Measurements from ENCODE around the gene MYCT1. TPM values are rescaled to one million over a fixed set of nuclear protein-coding genes. Genes with fewer than 3 reads are reported as not detected.

The MYCT1 gene, protein sequence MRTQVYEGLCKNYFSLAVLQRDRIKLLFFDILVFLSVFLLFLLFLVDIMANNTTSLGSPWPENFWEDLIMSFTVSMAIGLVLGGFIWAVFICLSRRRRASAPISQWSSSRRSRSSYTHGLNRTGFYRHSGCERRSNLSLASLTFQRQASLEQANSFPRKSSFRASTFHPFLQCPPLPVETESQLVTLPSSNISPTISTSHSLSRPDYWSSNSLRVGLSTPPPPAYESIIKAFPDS
- total RNA-seq, result 1 to 10 TPM; 2.3 to 6.2 (median 3.8) TPM
- long read RNA-seq, donor 1, partial matches to known transcripts, result 0 of 2 reads
- long read RNA-seq, donor 1, other reads (novel, unspliced or antisense), result 0 of 2 reads
- long read RNA-seq, donor 2, partial matches to known transcripts, result 0 of 5 reads
- long read RNA-seq, donor 2, other reads (novel, unspliced or antisense), result 1 of 5 reads

DNA sequence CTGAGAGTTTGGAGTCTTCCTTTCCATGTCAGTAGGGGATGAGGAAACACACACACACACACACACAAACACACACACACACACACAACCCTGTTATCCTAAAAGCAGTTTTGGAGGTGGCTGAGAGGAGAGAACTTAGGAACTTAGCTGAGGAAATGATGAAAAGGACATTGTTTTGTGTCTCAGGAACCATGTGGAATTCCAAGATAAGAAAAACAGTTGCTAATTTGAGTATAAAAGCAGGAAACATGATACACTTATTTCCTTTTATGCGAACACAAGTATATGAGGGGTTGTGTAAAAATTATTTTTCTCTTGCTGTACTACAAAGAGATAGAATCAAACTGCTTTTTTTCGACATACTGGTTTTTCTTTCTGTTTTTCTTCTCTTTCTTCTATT, at the start of gene MYCT1:
Gene MYCT1 (plus strand): TSS at position 264 of the 400 bp plus-strand sequence. CDS start 6 bp downstream, at position 270.
- no peak for DNase-seq
- intact Hi-C loops (cut with DNase I, micrococcal nuclease), result no loop called here
- Histone ChIP-seq H3K9me3 (no peaks in the 10 kb centered on the region), H3K4me1 (ENCODE audit: low read depth) (no peaks in the 10 kb centered on the region), H3K36me3 (ENCODE audit: low read depth) (no peaks in the 10 kb centered on the region), H3K4me3 (no peak within 1 kb of the TSS)
- ATAC-seq, result no peak
- TF ChIP-seq, protein P1, sequence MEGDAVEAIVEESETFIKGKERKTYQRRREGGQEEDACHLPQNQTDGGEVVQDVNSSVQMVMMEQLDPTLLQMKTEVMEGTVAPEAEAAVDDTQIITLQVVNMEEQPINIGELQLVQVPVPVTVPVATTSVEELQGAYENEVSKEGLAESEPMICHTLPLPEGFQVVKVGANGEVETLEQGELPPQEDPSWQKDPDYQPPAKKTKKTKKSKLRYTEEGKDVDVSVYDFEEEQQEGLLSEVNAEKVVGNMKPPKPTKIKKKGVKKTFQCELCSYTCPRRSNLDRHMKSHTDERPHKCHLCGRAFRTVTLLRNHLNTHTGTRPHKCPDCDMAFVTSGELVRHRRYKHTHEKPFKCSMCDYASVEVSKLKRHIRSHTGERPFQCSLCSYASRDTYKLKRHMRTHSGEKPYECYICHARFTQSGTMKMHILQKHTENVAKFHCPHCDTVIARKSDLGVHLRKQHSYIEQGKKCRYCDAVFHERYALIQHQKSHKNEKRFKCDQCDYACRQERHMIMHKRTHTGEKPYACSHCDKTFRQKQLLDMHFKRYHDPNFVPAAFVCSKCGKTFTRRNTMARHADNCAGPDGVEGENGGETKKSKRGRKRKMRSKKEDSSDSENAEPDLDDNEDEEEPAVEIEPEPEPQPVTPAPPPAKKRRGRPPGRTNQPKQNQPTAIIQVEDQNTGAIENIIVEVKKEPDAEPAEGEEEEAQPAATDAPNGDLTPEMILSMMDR (IDR thresholded peaks at IDR 0.05), result no peak

DNA sequence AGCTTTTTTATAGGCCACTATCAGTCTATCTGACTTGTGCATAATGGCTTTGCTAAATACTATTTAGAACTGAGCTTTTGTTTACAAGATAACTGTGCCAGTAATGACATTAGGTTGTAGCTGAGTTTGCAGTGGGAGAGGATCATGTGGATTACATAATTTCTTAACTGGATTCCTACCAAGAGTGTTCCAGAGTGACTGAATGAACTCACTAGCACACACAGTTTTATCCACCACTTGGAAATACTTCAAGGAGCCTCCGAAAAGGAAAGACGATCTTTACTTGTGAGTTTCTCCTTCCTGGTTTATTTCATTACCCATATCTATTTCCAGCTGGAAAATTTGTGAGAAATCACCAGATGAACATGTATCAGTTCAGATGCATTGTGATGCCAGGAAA, 49.6 kb upstream of the MYCT1 start:
- TF ChIP-seq, protein P1 (IDR thresholded peaks at IDR 0.05), result no peak
- no peaks in the 10 kb centered on the region for H3K9me3 ChIP-seq
- intact Hi-C loops (cut with DNase I, micrococcal nuclease), result loop anchor here in 1 of 2 donors (10.0 kb wide), 1 partner anchor 93 kb away; no protein-coding TSS in a partner anchor
- H3K36me3 ChIP-seq (ENCODE audit: low read depth), result no peaks in the 10 kb centered on the region
- DNase-seq (no peak), ATAC-seq (no peak)
- H3K4me3 ChIP-seq, result no peak overlapping the region
- no peaks in the 10 kb centered on the region for H3K4me1 ChIP-seq (ENCODE audit: low read depth)

DNA sequence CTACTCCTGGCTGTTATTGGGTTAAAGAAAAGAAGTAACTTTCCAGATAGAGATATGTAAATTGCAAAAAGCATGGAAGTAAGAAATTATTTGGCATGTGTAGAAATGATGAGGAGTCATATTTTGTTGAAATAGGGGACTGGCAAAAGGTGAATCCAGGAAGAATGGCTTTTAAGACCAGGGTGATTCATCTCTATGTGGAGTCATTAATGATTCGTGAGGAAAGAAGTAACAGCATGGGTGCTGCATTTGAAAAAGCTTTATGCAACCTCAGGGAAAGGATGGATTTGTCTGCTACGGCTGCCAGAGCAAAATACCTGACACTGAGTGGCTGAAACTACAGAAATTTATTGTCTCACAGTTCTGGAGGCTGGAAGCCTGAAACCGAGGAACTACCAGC, 45.7 kb upstream of the MYCT1 start:
- Histone ChIP-seq H3K4me3 (no peak overlapping the region), H3K9me3 (no peaks in the 10 kb centered on the region), H3K36me3 (ENCODE audit: low read depth) (no peaks in the 10 kb centered on the region), H3K4me1 (ENCODE audit: low read depth) (no peaks in the 10 kb centered on the region)
- TF ChIP-seq, protein P1 (IDR thresholded peaks at IDR 0.05), result no peak
- ATAC-seq, result no peak
- intact Hi-C loops (cut with DNase I, micrococcal nuclease), result no loop called here
- DNase-seq, result no peak

- Histone ChIP-seq H3K36me3 (ENCODE audit: low read depth) (no peaks in the 10 kb centered on the region), H3K4me1 (ENCODE audit: low read depth) (no peaks in the 10 kb centered on the region), H3K4me3 (no peak overlapping the region), H3K9me3 (no peaks in the 10 kb centered on the region)
- TF ChIP-seq, protein P1 (IDR thresholded peaks at IDR 0.05), result no peak
- no peak for ATAC-seq
- intact Hi-C loops (cut with DNase I, micrococcal nuclease), result no loop called here
- DNase-seq, result no peak
These were observed 35.9 kb upstream of the MYCT1 start for GRCh38 chr6:152661776-152662175.

DNA sequence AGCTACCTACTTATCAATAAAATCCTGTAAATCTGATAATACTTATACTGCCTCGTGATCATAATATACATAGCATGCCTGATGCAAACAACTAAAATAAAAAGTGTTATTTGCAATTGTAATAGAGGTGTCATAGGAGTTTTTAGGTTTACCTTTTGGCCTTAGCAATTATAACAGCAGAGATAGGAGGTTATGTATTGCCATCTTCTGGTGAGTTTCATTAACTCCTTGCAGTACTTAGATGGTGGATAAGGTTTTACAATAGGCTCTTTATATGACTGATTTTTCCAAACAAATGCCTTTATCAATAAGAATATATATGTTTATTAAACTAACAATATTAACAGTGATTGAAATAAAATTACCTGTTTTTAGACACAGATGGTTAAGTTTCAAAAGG, 27.8 kb upstream of the MYCT1 start:
- DNase-seq (no peak), ATAC-seq (no peak)
- H3K9me3 ChIP-seq, result no peaks in the 10 kb centered on the region
- TF ChIP-seq, protein P1 (IDR thresholded peaks at IDR 0.05), result no peak
- intact Hi-C loops (cut with DNase I, micrococcal nuclease), result no loop called here
- H3K36me3 ChIP-seq (ENCODE audit: low read depth), result no peaks in the 10 kb centered on the region
- no peak overlapping the region for H3K4me3 ChIP-seq
- H3K4me1 ChIP-seq (ENCODE audit: low read depth), result no peaks in the 10 kb centered on the region

Data from mucosa of descending colon (tissue), 3 donors.